GM20000 (cell line): ENCODE measurements around the gene WDR82.

Experiments used
- DNase-seq: peaks from one replicate; pipeline ENCODE4 v3.0.0; 2012; ENCODE audit warnings: low spot score
- CTCF ChIP-seq: IDR thresholded peaks from 2 replicates; pipeline ENCODE4 v1.5.1; 2012; ENCODE audit warnings: mild to moderate bottlenecking, control low read depth; ENCODE audit errors: extremely low read depth, missing control alignments

Gene WDR82

GRCh38 chr3:52222319-52223221 is 55.9 kb downstream of the WDR82 start:
- no peak for DNase-seq

GRCh38 chr3:52221563-52222318 is 56.7 kb downstream of the WDR82 start:
- DNase-seq = no peak
- TF ChIP-seq CTCF = no peak

More at GRCh38 chr3:52222319-52223221, 55.9 kb downstream of the WDR82 start:
- no peak for TF ChIP-seq CTCF

- no peak for DNase-seq
- no peak for TF ChIP-seq CTCF
Observed at GRCh38 chr3:52221141-52221562, 57.3 kb downstream of the WDR82 start.

- peak; percentile 84 for TF ChIP-seq CTCF
- peak; percentile 87 for DNase-seq
Observed at GRCh38 chr3:52220380-52221026, 57.9 kb downstream of the WDR82 start.

GRCh38 chr3:52218937-52219650 is 59.4 kb downstream of the WDR82 start:
- no peak for TF ChIP-seq CTCF
- no peak for DNase-seq

GRCh38 chr3:52218454-52218853 is 60.0 kb downstream of the WDR82 start:
- DNase-seq = no peak
- TF ChIP-seq CTCF = no peak
